Stimulated activated CD8-positive, alpha-beta memory T cell treated with anti-CD3 and anti-CD28 coated beads, Interleukin-4, amount 100 ng/mL, for 48 hours (primary cell): ENCODE data around the gene SRBD1.

ENCODE experiments used
- DNase-seq: peaks from one replicate; pipeline ENCODE4 v3.0.0-alpha.2; 2020

The SRBD1 gene, protein sequence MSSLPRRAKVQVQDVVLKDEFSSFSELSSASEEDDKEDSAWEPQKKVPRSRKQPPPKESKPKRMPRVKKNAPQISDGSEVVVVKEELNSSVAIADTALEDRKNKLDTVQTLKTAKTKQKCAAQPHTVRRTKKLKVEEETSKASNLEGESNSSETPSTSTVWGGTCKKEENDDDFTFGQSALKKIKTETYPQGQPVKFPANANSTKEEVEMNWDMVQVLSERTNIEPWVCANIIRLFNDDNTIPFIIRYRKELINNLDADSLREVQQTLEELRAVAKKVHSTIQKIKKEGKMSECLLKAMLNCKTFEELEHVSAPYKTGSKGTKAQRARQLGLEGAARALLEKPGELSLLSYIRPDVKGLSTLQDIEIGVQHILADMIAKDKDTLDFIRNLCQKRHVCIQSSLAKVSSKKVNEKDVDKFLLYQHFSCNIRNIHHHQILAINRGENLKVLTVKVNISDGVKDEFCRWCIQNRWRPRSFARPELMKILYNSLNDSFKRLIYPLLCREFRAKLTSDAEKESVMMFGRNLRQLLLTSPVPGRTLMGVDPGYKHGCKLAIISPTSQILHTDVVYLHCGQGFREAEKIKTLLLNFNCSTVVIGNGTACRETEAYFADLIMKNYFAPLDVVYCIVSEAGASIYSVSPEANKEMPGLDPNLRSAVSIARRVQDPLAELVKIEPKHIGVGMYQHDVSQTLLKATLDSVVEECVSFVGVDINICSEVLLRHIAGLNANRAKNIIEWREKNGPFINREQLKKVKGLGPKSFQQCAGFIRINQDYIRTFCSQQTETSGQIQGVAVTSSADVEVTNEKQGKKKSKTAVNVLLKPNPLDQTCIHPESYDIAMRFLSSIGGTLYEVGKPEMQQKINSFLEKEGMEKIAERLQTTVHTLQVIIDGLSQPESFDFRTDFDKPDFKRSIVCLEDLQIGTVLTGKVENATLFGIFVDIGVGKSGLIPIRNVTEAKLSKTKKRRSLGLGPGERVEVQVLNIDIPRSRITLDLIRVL

DNA sequence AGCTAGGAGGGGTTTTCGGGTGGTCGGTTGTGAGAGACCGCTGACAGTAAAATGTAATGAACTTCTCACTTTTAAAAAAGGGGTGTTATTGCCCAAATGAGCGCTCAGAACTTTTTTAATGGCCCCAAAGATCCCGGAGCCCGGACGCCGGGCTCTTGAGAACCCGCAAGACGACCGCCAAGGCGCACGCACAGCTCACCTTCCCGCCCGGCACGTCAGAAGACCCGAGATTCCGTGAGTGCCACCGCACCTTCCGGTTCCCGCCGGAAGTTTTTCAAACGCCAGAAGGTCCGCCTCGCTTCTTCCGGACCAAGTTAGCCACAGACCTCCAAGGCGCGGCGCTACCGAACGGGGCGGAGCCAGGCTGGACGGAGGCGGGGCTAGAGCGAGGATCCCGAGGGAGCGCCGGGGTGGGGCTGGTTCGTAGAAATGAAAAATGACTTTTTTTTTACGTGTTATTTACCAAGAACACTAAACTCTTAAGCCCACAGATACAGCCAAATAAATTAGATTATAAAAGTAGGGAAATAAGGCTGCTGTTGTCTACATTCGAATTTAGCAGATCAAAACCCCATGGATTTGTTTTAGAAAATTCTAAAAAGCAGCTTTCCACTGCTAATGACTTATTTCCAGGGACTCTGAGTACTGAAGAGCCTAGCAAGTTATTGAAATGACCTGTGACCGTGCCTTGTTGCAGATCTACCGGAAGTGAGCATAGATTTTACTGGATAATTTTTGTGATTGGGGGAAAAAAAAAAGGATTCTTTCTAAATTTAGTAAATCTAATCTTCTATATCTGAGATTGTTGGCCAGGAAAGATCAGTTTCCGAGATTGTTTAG is at the start of gene SRBD1:
Gene SRBD1 (minus strand): TSS at position 248 of the 840 bp plus-strand sequence. CDS start 5,826 bp downstream, outside the sequence.
- peak; percentile 98 for DNase-seq

DNA sequence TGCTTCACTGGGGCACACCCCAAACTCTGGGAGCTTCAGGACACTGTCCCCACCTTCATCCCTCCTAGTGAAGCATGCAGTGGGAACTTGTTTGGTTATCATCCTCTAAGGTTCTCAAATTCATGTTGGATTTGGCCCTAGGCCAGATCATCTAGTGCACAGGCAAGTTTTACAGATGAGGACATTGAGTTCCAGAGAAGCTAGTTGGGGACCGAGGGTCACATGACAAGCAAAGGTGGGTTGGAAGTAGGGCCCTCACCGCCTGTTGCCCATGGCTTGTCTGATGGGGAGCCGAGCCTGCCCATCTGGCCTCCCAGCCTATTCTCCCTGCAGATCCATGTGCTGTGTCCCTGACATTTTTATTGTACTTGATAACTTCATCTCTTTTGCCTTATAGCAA is 43.2 kb upstream of the SRBD1 start:
- no peak for DNase-seq

DNA sequence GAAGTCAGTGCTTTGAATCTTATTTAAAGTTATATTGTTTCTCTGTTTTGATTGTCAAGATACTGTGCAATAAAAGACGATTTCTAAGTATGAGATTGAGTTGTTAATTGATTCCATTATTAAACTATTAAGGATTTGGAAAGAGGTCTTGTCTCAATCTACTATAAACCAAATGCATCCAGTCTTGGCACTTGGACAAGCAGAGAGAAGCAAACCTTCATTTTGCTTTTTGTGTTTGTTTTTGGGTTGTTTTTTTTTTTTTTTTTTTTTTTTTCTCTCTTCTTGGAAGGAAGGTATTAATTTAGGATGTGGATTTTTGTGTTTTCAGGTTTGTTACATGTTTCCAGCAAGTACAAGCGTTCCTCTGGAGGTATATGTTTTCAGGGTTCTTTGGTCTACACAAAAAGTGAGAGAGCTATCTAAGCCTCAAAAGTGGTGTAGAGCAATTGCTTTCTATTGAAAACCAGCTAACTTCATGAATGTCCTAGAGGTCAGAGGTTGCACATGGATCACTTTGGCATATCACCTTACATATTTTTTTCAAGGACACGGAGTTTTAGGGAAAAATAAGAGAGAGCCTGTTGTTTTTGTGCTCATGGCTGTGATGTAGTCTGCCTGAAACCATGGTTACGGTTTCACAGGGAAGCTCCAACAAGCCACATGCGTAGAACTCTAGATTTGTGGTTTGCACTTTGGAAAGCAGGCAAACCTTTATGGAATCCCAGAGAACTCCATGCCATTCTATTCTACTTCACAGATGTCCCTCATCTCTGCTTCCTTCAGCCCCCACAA is 42.3 kb upstream of the SRBD1 start:
- no peak for DNase-seq

DNA sequence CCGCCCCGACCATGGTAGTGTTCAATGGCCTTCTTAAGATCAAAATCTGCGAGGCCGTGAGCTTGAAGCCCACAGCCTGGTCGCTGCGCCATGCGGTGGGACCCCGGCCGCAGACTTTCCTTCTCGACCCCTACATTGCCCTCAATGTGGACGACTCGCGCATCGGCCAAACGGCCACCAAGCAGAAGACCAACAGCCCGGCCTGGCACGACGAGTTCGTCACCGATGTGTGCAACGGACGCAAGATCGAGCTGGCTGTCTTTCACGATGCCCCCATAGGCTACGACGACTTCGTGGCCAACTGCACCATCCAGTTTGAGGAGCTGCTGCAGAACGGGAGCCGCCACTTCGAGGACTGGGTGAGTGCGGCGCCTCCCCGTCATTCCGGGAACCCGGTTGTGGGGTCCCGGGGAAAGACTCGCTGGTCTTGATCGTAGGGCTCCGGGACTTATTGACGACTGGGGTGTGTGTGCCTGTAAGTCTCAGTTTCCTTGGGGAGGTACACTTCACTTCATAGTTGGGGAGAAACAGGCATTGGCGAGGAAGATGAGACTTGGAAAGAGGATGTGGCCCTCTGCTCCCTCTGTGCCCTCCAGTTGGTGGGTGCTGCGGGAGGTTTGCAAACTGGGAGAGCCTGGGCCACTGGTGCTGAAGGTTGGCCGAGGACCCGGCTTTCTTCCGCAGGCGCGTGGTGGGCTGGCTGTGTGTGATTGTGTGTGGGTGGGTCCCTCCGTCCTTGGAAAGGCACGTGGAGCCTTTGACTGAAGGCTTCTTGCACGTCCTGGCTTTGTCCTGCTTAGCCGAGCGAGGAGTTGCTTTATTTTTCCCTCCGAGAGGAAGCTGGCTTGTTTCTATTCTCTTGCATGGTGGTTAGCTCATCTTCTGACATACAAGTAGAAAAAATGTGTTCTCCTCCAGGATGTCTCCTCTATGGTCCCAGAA is 41.3 kb upstream of the SRBD1 start:
- DNase-seq, result peak; percentile 47

DNA sequence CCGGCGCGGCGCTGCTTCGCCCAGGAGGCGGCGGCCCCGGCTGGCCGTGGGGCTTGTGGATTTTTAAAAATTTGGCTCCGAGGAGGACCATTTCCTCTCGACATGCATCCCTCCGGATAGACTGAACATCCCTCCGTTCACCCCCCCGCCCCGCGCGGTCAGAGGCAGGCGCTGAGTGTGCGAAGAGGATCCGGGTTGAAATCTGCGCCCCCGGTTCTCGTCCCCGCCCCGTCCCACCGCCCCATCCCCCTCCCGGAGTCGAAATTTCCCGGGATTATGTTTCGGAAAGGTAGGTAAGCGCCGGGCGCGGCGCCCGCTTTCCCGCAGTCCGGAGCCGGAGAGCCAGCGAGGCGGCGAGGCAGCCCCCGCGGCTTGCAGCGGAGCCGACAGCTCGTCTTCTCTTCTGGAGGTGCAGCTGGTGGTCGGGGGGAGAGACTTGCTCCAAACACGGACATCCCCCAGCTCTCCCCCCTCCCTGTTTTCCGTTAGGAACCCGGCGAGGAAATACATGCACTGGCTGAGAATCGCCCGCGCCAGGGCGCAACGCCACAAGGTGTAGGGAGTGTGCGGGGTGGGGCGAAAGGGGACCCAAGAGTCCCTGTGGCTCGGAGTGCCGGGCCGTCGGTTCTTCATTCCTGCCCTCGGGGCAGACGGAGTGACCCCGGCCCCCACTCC is 40.5 kb upstream of the SRBD1 start, which contains the start of gene PRKCE:
Gene PRKCE (plus strand): TSS at position 261 of the 675 bp plus-strand sequence.
- DNase-seq, result peak; percentile 68

DNA sequence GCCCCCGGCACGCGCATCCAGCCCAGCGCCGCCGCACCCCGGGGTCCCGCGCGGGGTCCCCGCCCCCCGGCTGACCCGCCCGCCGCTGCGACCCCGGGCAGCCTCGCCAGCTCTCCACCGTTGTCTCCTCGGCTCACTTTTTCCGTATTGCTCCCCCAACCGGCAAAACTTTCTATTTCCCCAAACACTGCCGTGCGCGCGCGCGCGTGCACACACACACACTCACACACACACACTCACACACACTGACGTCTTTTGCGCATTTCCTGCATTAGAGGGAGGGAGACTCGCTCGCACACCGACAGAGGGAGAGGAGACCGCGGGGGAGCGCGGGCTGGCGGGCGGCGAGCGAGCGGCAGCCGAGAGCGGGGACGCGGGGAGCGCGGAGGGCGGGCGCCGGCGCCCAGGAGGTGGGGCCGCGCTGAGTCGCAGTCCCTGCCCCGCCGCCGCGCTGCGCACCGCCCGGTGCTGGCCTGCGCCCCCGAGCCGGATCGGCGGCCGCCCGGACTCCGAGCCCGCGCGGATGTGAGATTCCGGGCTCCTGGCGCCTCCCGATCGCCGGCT is 39.9 kb upstream of the SRBD1 start:
- peak; percentile 93 for DNase-seq

DNA sequence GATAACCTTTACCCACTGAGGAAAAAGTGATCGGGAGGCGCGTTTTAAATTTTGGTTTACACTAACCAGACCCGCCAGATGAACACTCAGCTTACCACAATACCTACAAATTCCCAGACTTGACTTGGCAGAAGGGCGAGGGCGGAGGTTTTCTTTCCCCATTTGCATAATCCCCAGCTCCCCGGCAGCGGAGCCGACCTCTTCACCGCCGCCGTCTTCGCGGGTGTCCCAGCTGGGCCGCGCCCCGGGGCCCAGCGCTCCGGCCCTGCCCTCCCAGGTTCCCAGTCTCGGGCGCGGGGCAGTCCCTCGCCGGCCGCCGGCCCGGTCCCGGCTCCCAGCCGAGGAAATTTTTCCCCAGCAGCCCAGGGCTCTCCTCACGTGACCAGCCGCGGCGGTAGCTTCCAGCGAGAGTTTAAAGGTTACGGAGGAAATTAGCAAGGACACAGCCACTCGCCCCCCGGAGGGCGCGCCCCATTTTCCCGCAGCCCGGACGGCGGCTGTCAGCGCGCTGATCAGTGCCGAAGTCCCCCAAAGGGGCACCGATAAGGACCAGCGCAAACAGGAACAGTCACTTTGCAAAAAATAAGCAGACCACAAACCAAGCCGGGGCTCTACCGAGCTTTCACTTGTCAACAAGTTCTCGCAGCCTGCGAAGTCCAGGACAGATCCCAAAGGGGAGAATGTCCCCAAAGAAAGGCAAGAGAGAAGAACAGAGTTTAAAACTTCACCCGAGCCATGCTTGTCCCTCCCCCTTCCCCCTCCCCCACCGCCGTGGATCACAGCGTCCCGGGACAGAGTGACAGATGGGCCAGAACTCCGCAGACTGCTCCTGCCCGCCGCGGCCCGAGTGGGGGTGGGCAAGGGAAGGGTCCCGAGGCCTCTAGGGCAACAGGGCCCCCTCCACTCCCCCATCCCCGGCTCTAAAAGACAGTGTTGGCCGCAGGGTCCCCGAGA is 39.1 kb upstream of the SRBD1 start:
- DNase-seq, result peak; percentile 69

DNA sequence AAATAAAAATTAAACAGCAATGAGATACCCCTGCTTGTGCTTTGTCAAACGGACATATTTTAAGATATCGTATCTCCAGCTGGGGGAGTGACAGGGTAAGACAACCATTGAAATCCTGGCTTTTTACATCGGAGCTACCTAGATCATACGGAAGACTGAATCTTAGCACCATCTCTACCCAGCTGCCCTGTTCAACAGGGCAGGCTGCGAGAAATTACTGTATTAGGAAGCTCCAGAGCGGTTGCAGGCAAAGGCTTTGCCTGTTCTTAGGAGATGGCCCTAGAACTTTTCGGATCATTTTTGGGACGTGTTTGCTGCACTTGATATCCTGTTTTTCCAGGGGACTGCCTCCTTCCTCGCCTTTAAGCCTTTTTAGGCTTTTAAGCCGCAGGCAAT is 38.4 kb upstream of the SRBD1 start:
- no peak for DNase-seq

DNA sequence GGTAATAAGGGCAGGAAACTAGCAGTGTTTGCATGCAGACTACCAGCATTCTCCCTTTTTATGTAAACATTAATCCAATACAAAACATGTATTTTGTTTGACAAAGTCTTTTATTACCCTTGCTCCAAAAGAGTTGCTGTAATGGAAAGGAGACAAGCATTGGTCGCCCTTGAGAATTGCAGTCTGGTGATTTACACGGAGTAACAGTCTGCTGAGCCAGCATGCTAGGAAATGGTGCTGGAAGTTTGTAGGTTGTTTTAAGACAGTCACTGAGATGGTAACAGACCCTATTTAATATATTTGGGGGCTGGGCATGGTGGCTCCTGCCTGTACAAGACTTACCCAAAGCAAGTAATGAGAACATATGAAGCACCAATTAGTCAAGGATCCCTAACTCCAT is 37.6 kb upstream of the SRBD1 start:
- DNase-seq, result no peak

DNA sequence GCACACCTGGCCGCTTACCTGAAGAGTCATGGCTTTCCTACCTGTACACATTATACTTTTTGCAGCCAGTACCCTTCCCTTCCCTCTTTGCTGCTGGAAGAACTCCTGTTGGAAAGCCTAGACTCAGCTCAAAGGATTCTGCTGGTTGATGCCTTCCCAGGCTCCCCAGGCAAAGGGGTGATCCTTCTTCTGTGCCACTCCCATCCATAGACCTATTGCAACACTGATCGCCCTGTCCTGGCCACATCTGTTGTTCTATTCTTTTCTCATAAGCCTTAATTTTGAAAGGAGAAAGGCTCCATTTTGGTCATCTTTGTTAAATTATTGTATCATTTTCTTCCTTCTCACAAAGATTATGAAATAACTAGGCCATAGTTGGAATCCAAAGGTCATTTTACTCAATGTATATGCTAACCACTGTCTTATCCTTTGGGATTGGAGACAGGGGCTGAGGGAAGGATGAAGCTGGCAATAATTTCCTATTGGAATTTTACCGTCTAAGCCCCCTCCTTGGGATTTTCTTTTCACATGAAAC is 37.0 kb upstream of the SRBD1 start:
- no peak for DNase-seq

DNA sequence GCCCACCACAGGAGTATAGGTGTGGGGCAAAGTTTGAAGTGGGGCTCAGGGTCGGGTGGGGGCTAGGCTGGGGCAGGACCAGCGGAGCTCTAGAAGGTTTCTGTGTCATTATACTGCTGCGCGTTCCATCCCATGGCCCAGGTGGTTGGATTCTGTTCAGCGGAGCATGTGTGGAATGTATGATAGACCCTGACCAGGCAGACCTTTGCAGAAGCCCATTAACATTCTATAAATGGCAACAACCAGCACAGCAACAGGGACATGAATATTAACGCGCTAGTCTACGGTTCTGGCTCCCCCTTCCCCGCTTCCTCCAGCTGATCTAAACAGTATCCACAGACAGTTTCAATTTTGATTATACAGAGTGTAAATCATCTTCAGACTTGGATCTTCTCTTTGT is 36.3 kb upstream of the SRBD1 start:
- no peak for DNase-seq

DNA sequence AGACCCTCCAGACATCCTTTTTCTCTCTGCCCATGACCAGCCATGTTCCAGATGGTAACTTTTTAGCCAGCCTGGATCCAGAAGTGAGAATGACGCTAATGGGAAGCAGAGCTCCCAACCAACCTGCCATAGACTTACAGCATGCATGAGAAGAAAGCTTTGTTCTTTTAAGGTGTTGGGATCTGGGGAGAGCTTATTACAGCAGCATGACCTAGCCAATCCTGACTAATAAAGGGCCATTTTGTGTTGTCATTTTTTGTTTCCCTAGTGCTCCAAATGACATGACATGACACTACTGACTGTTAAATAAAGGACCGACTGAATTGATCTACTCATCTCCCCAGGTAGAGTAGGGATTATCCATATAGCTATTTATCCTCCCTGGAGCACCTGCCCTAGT is 35.2 kb upstream of the SRBD1 start:
- no peak for DNase-seq

DNA sequence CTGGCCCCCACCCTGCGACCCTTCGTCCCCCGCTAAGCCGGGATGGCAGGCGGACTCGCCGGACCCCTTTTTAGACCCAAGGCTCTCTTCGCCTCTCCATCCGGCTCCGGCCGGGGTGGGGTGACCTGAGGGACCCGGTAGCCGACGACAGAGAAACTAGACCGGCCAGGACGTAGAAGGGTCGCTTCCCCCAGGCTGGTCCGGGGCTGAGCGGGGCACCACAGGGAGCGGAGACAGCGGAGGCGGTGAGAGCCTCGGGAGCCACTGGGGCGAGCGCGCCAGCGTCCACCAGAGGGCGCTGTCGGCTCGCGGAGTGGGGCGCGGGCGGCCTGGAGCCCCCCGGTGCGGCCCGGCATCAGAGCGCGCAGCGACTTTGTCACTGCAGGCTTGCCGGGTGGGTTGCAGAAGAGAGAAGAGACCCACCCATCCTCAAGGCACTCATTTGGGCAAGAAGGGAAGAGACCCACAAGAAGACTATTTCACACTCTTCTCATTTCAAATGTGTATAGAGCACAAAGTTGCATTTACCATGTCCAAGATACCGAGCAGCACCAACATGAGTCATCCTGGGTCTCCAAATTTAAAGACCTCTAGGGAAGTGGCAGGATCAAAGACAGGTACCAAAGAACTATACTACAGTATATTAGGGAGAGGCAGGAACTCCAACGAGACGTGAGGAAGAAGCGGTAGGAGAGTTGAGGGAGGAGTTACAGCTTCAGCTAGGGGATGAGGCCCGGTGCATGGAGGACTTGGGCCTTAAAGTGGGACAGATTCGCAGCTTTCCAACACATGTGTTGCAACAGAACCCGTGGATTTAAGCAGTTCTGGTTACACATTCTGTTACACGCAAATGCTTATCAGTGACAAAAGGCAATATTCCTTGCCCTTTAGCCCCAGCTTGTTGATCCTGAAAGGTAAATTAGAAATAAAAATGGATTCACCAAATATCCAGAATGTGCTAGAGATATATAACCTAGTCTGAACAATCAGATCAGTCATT is 32.8 kb upstream of the SRBD1 start:
- DNase-seq, result peak; percentile 85

DNA sequence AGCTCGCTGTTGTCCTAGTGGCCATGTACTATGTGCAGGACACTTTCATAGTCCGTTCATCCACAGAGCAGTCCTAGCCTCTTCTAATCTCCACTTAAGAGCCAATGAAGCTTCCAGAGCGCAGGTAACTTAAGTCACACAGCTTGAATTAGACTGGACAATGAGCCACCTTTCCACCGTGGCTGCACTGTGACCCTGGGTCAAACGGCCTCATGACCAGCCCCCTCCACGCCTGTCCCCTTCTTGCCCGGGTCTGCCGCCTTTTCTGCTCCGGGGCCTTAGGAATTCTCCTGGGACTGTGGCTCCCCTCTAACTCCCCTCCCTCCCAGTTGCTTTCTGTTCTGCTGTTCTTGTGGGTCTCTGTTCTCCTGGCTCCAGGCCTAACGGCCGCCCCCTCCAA is 32.0 kb upstream of the SRBD1 start:
- no peak for DNase-seq

DNA sequence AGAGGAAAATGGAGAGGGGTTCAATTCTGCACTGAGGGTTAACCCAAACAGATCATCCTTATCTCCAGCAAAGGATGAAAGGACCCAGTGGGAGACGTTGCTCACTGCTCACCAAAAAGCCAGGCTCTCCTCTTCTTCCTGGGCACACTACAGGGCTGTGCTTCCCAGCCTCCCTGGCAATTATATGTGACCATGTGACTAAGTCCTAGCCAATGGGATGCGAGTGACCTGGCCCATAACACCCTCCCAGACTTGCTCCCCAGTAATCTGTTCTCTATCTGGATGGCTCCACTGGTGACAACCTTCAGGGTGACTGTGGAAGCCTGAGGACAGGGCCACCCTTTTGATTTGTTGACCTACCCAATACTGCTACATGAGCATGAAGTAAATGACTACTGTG is 29.5 kb upstream of the SRBD1 start:
- no peak for DNase-seq

DNA sequence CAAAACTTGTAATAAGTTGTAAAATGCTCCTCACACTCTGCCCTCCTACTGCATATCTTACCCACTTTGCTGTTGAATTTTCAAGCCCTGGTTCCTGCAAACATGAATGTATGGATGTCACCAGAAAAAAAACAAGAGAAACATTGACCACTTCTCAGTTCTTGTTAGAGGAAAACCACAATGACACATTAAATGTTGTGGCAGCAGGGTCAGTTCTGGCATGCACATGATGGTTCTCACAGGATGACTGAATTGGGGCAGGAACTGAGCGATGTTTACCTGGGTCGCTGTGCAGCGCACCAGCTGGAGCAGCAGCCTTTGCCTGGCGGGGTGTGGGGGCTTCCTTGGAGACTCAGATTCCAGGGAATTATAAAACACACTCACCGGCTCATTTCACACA is 26.4 kb upstream of the SRBD1 start:
- DNase-seq, result no peak

DNA sequence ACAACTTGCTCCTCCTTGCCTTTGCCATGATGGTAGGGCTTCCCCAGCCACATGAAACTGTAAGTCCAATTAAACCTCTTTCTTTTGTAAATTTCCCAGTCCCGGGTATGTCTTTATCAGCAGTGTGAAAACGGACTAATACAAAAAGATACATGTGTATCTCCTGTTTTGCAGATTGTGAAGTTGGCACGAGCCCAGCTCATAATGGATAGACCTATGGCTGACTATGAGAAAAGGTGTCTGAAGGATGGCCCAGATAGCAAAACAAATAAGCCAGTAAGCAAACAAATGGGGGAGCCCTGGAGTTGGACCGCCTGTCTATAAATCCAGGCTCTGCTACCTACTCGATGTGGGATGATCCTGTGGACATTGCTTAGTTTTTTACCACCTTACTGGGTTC is 24.9 kb upstream of the SRBD1 start:
- DNase-seq, result no peak
